HG03025 (cell line): ENCODE results near the gene SGMS1.
"Not testable (repeated sequence)": the region's sequence is repeated elsewhere in the genome, so short reads cannot be mapped to it uniquely, and the experiment has no call there.

Source experiments
- ATAC-seq: cut with Tn5 transposase; IDR thresholded peaks from one replicate; pipeline ENCODE4 v1.9.1; 2021; ENCODE audit warnings: mild to moderate bottlenecking, moderate library complexity; ENCODE audit not compliant: unreplicated experiment, low FRiP score

SGMS1 gene

DNA sequence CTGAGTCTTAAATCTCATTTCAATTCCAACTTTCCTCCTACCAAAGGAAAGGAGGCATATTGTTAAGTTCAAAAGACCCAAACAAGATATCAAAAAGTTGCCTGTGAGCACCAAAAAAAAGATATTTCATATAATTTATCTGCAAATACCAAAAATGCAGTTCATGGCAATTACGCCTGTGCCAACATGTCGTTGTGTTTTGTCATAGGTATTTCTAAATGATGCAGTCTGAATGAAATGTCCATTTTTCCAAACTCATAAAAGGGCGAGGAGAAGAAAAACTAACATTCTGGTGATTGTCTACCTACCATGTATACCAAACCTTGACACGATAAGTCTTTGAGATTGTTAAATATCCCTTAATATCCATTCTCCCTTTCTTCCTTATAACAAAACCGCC lies 109.8 kb downstream of the SGMS1 start:
- no peak for ATAC-seq

DNA sequence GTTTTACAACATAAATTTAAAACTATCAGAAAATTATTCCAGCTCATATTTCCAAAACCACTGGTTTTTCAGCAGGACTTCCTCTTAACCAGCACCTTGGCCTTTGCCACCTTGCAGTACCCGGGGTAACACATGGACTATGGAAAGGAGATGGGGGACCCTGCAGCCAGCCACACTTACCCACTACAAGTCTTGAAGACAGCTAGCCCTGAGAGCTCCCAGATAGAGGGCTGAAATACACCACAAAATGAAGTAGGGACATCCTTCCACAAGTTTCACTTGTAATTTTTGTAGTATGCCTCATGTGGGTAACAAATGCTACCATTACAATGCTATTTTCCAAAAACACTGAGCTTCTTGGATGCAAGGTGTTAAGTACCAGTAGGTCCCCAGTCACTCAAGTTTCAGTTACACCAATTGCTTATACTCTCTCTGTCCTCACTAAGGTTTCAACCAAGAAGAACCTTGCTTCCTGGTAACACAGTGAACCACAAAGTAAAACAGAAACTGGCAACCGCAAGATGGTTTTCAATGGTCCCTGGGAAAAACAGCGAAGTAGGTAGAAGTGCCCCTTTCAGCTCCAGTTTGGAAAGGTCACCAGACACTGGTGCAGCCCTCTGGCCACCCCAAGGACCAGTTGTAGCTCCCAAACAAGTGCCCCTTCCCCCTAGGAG lies 110.9 kb downstream of the SGMS1 start:
- ATAC-seq: peak; percentile 56

DNA sequence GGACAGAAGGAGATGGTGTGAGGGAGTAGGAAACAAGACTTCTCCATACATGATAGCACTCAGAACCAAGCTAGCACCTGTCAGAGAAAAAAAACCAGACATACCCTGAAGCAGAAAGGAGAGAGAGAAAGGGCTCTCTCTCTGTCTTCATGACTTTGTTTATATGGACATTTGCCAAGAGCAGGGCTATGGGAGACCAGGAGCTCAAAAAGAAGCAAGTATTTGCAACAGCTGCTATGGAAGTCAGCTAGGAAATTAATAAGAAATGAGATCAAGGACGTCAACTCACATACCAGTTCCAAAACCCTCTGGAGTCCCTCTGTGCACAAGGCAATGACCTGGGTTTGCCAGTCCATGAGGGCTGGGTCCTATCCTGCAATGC lies 111.6 kb downstream of the SGMS1 start:
- ATAC-seq: no peak

DNA sequence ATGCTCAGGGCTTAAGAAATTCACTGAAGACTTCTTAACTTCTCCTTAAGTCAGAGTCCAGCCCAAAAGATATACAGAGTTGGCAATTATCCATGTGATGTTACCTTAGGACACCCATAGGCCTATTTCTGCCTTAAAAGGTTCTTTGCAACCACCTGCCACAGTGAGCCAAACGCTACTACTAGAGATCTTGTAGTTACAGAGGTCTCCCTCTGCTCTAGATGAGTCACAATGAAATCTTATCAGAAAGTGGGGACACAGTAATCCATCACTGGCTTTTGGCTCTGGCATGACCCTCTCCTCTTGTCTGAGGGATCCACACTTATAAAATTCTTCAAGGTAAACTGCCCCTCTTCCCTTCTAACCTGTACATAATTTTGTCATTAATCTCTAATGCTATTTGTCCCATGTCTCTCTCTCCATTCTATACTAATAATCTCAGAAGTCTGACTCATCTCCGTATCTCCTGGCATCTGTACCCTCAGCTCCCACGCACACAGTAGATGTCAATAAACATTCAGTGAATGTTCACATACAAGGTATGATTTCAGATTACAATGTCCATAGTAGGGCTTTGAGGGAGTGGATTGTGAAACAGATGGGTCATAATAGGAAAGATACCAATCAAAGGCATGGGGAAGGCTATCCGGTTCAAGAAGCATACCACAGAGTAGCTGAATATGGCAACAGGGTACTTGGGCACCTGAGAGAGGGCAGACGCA lies 112.1 kb downstream of the SGMS1 start:
- no peak for ATAC-seq

DNA sequence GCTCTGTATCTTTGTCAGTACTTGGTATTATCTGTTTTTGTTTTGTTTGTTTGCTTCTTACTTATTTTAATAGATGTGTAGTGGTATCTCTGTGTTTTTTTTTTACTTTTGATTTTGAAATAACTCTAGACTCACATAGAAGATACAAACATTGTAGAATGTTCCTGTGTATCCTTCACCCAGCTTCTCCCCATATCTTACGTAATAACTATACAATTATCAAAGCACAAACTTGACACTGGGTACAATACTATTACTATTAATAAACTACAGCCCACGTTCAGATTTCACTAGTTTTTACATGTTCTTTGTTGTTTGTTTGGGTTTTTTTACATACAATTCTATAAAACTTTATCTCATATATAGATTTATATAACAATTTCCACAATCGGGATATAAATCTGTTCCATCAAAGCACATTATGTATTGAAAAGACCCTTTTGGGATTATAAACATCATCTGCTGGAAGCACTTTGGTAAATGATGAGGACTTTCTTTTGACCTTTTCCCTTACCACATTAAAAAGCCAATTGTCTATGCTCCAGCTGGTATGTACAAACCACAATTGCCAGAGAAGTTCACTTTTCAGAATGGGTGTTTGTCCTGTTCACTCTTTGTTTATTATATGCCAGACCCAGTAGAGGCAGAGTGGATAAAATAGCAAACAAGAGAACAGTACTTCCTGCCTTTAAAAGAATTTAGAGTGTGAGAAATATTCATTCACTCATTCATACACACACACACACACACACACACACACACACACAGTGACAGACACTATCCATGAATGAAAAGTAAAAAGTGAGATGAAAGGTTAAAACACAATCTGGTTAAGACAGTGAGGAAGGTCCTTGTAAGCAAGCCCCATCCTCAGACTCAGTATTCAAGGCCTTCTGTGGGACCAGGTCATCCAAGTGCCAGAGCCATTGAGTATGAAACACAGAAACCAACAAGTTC lies 113.0 kb downstream of the SGMS1 start:
- no peak for ATAC-seq

DNA sequence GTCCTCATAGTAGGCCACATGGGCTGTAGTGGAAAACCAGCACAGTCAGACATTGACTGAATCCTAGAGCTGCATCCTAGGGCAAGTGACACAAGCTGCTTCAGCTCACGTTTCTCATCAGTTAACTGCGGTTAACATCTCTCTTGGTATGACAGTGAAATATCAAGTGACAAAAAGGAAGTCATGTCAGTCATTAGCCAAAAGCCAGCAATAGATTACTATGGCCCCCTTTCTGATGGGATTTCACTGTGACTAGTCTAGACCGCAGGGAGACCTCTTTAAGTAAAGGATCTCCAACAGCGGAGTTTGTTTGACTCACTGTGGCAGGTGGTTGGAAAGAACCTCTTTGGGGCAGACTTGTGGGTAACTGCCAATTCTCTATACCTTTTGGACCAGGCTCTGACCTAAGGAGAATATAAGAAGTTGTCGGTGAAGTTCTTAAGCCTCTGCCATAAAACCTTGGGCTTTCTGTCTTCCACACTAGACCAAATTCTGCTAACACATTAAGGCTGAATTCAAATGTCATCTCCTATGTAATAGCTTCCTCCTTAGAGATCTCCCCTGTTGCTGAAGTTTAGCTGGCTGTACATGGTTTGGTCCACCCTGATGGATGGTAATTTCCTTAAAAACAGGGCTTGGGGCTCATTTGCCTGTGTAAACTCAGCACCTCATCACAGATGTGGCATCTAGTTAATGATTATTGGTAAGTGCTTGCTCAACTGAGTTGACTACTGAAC lies 115.3 kb downstream of the SGMS1 start:
- peak; percentile 67 for ATAC-seq

DNA sequence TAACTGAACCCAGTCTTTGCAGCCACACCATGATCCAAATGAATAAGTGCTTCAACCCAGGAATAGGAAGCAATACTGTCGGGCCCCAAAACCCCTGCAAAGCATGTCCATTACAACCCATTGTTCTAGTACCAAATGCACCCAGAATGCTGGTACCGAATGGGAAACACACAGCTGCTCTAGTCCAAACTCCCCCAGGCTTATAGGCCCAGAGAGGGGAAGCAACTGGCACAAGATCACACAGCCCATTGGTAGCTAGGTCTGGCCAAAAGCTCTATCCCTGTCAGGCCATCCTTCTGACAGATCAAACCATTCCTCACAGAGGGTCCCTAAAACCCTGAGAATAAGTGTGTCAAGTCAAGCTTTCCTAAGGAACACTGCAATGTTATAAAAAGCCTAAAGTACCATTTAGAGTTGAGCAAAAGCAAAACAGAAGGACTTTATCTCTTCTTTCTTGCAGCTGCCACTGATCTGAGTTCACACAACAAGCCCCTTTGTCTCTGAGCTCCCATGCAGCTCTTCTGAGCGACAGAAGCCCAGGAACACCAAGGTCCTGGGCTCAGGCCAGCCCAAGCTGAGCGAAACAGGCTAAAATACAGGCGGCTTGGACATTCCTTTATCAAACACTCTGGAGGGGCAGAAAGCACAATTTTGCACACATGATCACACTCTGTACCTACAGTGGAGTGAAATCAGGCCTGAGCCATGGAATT lies 116.7 kb downstream of the SGMS1 start:
- ATAC-seq: no peak

DNA sequence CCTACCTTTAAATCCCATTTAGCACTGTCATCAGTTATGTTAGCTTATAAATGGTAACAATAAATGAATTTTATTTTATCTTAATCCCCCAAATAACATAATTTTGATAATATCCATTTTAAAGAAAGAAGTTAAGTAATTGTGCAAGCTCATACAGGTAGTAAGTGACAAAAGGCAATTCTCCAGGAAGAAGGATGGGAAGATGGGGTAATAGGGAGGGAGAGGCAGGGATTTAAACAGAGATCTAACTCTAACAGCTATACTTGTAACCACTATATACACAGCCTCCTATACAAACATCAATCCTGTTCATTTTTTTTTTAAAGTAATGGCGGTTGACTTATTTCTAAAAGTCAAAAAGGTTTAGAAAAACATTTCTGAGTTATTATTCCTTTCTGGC lies 119.4 kb downstream of the SGMS1 start:
- no peak for ATAC-seq

DNA sequence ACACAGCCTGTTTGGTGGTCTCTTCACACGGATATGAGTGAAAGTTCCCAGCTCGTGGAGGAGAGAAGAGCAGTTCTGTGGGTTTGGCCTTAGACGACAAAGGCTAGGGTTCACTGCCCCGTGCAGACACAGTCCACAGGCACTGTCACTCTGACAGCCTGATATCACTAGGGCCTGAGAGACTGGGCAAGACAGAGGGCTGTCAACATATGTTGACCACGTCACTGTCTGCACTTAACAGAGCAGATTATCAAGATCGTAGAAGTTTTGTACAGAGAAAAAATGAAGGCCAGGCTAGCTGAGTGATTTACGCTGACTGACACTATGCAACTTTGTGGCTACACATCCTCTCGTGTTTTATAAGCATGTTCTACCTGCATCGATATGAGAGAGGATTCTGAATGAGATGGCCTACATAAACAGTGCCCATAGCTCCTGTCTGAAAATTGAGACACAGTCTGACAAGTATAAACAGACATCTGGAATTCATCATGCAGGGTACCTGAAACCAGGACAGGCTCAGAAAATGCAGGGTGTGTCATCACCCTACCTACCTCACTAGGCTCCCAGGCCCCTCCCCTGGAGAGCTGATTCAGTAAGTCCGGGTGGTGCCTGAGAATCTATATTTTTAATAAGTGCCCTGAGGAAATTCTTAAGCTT lies 120.0 kb downstream of the SGMS1 start:
- ATAC-seq: no peak

DNA sequence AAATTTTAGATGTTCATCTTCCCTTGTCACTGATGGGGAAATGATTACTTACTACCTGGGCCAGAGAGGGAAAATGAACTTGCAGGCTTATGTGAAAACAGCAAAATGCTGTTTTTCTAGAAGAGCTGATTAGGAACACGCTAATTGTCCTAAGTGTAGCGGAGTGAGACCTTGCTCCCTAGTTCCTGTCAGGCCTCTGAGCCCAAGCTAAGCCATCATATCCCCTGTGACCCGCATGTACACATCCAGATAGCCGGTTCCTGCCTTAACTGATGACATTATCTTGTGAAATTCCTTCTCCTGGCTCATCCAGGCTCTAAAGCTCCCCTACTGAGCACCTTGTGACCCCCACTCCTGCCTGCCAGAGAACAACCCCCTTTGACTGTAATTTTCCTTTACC lies 120.6 kb downstream of the SGMS1 start:
- ATAC-seq: not testable (repeated sequence)

DNA sequence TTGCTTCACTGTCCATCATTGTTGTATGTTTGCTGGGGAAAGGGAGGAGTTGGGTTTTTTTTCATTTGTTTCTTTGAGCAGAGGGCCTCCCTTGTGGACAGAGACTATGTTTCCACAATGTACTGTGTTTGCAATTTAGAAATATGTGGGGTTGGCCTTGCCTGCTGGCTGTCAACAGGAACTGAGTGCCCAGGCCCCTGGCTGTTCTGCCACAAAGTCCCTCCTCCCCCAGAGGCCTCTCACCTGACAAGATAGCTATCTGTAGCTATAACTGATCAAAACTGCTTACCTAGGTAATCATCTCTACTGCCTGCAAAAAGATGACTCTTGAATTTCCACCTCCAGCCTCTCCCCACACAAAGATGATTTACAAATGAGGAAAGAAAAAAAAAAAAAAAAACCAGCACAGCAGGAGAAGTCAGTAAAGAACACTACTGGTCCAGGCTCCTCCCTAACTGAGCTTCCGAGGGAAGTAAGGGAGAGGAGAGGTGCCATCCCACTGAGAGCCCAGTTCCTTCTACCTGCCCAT lies 121.8 kb downstream of the SGMS1 start:
- ATAC-seq: no peak

DNA sequence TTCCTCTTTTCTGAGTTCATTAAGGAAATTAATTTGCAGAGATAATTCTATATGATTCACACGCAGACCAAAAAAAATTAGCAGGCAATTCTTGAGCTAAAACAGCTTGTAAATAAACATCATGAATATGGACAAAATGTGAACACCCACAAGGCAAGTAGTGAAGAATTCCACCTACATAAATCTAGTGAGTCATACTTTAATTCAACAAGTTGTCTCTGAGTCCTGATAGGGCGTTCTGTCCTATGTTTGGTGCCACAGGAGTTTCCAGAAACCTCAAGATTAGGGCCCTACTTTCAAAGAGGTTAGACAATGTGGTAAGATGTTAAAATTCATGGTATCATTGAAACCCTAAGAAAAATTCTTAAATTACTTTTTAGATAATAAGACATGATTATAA lies 122.3 kb downstream of the SGMS1 start:
- no peak for ATAC-seq

DNA sequence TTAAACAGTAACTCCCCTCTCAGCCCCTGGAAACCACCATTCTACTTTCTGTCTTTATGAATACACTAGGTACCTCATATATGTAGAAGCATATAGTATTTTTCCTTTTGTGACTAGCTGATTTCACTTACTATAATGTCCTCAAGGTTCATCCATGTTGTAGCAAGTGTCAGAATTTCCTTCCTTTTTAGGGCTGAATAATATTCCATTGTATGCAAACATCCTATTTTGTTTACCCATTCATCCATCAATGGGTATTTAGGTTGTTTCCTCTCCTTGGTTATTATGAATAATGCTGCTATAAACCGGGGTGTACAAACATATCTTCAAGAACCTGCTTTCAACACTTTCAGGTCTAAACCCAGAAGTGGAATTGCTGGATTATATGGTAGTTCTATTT lies 125.3 kb downstream of the SGMS1 start:
- no peak for ATAC-seq

DNA sequence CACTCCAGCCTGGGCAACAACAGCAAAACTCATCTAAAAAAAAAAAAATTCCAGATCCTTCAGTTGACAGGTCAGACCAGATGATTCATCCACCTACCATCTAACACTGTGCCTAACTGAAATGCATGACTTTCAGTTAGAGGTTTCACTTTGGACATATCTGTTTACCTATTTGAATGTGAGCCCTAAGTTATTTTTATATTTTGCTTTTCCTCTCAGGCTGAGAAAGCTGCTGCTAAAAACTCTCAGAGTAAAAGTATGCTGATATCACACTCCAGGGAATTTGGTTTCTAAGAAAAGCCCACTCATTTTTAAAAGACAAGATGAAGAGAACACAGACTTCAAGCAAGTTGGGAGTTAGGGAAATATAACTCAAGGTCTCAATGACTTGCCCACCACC lies 126.0 kb downstream of the SGMS1 start:
- ATAC-seq: peak; percentile 82

DNA sequence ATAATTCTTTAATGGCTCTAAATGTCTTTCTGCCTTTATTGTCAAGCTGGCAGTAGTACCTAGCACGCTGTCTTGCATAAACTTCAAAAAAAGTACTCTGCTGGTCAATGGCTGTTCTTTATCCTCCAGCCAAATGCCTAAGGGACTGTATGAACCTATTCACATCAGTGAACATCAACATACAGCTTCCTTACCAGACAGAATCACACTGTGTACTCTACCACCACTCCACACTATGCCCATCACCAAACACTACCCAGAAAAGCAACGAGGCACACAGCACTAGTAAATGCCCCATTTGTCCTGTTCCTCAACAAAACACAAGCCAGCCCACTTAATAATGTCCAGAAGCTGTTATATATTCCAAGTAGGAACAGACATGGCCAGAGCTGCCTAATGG lies 127.5 kb downstream of the SGMS1 start:
- no peak for ATAC-seq

DNA sequence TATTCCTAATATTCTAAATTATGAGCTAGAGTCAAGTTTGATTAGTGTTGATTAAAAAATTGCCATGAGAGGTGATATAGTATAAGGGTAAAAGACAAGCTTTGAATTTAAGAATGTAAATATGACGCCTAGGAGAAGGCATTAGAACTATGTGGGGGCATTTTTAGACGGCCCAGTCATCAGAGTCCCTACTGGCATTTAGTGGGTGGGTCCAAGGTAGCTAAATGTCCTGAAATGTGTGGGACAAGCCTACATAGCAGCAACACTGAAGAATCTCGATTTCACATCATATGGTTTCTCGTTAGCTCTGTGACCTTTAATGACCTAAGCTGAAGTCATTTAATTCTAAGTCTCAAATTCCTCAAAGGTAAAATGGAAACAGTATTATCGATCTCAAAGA lies 133.5 kb downstream of the SGMS1 start:
- ATAC-seq: no peak

DNA sequence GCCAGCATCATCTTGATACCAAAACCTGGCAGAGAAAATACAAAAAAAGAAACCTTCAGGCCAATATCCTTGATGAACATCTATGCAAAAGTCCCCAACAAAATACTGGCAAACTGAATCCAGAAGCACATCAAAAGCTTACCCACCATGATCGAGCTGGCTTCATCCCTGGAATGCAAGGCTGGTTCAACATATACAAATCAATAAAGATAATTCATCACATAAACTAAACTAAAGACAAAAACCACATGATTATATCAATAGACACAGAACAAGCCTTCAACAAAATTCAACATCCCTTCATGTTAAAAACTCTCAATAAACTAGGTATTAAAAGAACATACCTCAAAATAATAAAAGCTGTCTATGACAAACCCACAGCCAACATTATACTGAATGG lies 139.2 kb downstream of the SGMS1 start:
- not testable (repeated sequence) for ATAC-seq

DNA sequence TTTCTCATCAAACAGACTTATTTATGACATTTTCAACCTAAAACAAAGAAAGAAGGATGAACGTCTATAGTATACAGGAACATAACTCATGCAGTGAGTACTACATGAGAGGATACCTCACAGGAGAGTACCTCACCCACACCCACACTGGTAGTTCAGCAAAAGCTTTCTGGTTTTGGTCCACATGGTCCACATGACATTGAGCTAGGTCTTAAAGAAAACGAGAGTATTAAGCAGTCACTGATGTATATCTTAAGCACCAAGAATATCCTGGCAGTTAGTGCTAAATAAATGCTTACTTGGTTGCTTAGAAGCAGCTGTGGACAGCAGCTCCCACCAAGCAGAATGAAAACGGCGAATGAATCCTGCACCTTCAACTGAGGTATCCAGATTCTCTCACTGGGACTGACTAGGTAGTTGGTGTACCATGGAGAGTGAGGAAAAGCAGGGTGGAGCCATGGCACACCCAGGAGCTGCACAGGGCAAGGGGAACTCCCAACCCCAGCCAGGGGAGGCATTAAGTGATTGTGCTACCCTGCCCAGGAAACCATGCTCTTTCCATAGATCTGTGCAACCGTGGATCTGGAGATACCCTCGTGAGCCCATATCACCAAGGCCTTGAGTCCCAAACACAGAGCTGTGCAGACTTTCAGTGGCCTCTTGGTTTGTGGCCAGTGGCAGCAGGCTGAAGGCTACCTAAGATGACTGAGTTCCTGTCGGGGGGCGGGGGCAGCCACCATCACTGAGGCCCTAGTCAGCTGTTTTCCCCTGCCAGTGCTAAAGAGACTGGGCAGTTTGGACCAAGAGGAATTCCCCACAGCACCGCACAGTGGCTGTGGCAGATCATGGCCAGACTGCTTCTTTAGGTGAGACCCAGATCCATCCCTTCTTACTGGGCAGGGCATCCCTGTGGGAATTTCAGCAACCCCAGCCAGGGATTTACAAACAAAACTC lies 143.4 kb downstream of the SGMS1 start:
- ATAC-seq: no peak
